NOMO-1 treated with DMSO at 0.1 percent for 48 hours (cell line): Measurements from ENCODE around the gene FPR1.
A peak's percentile ranks its signal among the peaks of the same experiment; 100 is the strongest.
"Not testable (repeated sequence)": the region's sequence is repeated elsewhere in the genome, so short reads cannot be mapped to it uniquely, and the experiment has no call there.

Source experiments
- DNase-seq: peaks from one replicate; lab custom pipeline; 2025; ENCODE audit not compliant: unreplicated experiment; lab: John Stamatoyannopoulos, UW

FPR1 gene

DNA sequence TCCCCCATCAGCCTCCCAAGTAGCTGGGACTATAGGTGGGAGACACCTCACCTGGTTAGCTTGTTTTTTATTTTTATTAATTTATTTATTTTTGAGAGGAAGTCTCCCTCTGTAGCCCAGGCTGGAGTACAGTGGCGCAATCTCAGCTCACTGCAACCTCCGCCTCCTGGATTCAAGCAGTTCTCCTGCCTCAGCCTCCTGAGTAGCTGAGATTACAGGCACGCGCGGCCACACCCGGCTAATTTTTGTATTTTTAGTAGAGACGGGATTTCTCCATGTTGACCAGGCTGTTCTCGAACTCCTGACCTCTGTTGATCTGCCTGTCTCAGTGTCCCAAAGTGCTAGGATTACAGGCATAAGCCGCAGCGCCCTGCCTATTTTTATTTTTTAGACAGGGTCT, 13.2 kb downstream of the FPR1 start:
- not testable (repeated sequence) for DNase-seq

DNA sequence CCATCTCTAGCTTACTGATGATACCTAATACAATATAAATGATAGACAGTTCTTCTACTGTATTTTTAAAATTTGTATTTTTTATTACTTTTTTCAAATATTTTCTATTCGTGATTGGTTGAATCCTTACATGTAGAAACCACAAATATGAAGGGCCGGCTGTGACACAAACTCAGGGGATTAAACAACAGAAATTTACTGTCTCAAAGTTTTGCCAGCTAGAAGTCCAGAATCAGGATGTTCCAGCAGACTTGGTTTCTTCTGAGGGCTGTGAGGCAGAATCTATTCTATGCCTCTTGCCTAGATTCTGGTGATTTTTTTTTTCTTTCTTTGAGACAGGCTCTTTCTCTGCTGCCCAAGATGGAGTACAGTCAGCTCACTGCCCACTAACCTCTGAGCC, 13.8 kb downstream of the FPR1 start:
- no peak for DNase-seq

DNA sequence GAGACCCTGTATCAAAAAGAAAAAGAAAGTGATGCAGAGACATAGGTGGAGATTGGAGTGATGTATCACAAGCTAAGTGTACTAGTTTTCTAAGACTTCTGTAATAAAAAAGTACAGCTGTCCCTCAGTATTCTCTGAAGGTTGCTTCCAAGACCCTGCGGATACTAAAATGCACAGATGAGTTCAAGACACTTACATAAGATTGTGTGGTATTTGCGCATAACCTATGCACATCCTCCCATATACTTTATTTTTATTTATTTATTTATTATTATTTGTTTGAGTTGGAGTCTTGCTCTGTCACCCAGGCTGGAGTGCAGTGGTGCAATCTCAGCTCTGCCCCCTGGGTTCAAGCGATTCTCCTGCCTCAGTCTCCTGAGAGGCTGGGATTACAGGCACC, 14.3 kb downstream of the FPR1 start:
- DNase-seq: no peak

DNA sequence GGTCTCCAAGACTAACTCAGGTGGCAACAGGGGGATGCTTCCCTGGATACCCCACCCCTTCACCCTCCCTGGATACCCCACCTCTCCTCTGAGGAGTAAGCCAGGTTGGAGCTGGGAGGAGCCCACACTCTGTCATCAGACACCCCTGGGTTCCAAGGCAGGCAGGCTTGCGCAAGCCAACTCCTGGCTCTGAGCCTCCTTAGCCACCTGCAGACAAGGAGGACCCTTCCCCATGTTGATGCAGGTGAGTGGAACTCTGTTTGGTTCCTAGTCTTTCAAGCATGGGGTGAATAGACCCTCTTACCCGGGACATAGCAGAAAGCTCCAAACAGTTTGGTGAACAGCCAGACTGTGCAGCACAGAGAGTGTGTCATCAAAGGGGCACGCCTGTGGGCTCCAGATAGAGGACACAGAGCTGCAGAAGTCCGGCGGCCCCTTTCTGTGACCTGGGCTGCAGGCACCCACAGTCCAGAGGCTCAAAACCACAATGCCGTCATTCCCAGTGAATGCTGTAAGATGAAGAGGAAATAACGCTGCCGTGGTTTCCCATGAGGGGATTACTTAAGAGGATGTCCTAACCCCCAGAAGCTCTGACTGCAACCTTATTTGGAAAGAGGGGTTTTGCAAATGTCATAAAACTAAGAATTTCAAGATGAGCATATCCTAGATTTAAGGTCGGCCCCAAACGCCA, 15.8 kb downstream of the FPR1 start:
- DNase-seq: peak; percentile 88

GRCh38 chr19:51733742-51734522, 17.7 kb downstream of the FPR1 start:
- no peak for DNase-seq

- DNase-seq: no peak
Measured at GRCh38 chr19:51729781-51730180, 21.9 kb downstream of the FPR1 start.

DNA sequence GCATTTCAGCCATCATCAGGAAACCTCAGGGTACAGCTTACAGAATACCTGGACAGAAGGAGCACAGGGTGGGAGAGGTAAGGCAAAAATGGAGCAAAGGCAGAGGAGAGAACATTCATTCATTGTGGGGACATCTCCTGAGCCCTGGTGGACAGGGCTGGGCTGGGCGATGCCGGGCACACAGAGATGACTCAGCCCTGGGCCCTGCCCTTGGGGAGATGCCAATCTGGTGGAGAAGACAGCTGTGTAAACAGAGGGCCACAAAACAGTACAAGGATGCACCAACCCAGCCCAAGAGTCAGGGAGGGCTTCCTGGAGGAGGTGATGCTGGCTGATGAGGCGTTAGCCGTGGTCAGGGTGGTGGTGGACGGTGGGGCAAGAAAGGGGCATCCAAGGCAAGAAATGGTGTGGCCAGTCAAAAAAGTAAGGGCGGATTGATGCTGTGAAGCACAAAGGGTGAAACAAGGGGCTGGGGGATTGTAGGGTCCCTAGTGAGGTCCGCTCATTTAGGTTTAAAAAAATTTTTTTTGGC, 24.3 kb downstream of the FPR1 start:
- no peak for DNase-seq

DNA sequence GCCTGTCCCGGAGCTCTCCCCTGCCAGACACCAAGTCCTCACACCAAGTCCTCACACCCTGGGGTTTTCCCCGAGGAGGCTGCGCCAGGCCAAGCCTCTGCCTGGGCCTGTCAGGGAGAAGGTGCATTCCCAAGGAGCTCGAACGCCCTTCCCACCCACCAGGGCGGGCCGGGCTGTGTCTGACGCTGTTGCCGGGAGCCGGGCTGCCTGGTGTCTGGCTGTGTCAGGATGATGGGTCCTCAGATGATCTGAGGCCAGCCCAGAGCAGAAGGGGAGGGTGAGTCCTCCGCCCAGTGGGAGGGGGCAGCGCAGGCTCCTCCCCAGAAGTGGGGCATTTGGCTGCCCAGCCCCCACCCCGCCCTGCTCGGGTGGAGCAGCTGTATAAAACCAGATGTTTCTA, 25.6 kb downstream of the FPR1 start:
- DNase-seq: no peak

GRCh38 chr19:51724543-51724942, 27.1 kb downstream of the FPR1 start:
- no peak for DNase-seq

GRCh38 chr19:51722492-51722891, 29.2 kb downstream of the FPR1 start:
- DNase-seq: no peak

DNA sequence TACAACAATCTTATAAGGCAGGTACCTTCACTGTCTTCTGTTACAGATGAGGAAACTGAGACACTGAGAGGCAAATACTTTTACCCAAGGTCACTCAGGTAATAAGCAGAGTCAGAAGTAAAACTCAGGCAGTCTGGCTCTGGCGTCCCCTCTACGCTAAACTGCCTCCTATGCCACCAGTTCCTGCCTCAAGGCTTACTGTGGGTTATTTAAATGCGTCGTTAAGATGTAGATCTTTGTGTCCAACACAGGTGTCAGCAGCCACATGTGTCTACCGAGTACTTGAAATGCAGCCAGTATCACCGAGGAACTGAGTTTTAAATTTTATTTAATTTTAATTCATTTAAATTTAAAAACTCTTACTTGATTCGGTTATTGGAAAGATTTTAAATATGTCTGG, 29.8 kb downstream of the FPR1 start:
- no peak for DNase-seq

DNA sequence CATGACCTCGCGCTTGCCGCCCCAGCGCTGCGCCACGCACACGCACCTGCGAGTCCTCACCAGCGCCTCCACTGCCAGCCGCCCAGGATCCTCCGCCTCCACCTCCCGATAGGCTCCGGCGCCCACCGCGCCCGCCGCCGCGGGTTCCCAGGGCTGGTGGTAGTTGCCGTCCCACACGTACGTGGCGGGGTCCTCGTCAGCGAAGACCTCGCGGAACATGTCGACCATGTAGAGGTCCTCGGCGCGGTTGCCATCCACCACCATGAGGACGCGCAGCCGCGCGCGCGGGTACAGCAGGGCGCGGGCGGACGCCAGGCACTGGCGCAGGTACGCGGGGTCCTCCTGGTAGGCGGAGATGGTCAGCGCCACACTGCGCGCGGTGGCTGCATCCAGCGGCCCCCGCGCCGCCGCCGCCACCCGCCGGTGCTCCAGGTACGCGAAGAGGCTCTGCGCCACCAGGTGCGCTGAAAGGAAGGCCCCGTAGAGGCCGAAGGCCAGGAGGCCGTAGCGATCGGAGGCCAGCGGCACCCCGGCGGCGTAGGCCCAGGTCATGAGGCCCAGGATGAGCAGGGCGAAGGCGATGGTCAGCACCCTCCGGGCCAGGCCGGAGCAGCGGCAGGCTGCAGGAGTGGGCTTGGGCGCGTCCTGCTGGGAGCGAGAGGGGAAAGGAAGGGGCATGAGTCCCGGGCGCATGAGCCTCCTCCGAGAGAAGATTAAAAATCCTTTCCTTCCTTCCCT, 32.3 kb downstream of the FPR1 start:
- no peak for DNase-seq

DNA sequence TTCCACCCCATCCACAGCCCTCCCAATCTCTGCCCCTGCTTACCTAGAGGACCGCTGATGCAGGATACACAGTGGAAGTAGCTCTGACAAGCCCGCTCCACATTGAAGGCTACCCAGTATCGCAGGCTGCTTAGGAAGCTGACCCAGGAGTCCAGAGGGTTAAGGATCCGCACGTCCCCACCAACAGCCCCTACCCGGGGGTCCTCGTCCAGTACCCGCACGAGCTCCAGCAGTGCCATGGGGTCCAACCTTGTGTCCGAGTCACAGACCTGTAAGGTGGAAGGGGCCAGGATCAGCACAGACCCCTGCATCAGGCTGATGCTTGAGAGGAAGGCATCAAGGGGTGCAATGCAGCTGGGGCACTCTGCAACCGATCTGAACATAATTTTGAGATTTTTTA, 34.8 kb downstream of the FPR1 start:
- DNase-seq: no peak

GRCh38 chr19:51715850-51716249, 35.8 kb downstream of the FPR1 start:
- no peak for DNase-seq

GRCh38 chr19:51714848-51715247, 36.8 kb downstream of the FPR1 start:
- DNase-seq: peak; percentile 36

DNA sequence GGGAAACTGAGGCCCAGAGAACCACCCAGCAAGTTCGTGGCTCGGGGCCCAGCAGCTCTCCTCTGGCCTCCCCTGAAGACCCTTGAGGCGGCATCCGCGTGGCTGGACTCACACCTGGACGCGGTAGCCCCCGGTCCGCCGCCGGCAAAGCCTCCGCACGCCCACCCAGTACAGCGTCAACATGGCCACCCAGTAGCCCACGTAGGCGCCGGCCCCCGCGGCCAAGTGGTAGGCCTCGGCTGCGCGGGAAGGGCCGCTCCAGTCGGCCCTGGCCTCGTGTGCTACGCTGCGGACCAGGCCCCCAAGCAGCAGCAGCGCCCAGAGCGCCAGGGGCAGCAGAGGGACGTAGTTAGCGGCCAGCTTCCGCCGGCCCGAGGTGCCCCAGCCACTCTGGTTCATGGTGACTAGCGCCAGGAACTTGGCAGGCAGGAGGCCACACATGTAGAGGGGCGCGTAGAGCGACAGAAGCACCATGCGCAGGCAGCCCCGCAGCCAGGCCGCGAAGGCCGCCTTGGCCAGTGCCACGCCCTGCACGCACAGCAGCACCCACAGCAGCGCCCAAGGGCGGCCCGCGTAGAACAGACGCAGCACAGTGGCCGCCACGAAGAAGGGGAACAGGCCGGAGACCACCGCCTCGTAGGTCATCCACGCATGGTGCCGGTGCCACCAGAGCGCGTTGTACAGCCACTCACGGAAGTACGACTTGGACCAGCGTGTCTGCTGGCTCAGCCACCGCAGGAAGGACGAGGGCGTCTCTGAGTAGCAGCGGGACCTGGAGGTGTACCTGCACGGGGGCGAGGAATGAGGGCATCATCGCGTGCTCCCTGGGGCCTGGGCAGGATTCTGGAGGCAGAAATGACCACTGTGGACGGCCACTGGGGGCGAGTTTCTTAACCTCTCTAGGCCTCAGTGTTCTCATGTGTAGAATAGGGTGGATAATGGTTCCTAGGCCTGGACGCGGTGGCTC, 38.1 kb downstream of the FPR1 start:
- DNase-seq: no peak

DNA sequence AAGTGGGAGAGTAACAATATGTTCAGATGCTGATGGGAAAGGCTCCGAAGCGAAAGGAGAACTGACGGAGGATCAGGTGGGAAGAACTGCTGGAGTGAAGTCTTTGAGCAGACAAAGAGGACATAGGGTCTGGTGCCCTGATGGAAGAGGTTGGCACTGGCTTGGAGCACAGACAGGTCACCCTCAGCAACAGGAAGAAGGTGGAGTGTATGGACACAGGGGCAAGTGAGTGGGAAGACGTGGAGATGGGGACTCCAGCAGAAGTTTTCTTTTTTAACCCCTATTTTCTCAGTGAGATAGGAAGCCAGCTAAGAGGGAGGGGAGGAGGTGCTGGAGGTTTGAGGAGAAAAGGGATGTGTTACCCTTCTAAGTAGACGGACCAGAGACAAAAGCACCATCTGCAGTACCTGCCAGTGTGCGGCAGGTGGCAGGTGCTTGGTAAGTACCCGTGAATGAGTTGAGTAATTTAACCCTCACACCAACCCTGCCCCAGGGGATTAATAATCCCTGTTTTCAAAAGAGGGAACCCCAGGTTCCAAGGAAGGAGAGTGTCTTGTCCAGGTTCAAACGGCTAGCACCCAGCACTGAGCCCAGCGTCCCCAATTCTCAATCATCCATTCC, 39.1 kb downstream of the FPR1 start:
- DNase-seq: no peak

GRCh38 chr19:51711702-51712101, 40.0 kb downstream of the FPR1 start:
- peak; percentile 21 for DNase-seq

DNA sequence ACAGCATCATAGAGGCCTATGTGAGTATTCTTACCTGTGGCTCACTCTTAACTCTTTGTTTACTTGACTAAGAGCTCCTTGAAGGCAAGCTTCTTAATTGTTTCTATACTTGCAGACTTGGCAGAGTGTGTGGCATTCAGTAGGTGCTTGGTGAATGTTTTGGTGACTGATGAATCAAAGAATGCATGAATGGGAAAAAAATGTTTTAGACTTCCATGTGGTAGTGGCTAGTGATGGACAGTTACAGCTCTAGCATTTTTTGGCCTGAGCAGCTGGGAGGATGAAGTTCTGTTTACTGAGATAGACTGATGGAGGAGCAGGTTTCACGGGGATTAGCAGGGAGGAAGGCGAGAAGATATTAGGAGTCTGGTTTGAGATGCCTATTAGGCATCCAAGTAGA, 41.5 kb downstream of the FPR1 start:
- no peak for DNase-seq

DNA sequence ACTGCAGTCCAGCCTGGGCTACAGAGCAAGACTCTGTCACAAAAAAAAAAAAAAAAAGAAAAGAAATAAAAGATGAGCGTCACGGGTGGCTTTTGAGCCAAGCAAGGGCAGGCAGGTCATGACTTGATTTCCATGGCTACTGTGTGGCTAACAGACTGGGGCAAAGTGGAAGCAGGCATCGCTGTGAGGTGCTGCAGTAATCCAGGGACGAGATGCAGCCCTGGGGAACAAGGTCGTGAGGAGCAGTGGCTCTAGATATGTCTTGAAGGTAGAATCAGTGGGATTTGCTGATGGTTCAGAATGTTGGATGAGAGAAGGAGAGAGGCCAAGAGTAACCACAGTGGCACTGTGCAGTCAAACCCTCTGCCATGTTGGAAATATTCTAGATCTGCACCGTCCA, 42.1 kb downstream of the FPR1 start:
- no peak for DNase-seq
